Tibial nerve (tissue), 4 donors: Measurements from ENCODE around the gene KLHL26. TPM values are rescaled to one million over a fixed set of nuclear protein-coding genes. Genes with fewer than 3 reads are reported as not detected.

Experiments used
- DNase-seq, 2 donors: peaks; one replicate each; pipeline ENCODE4 v3.0.0-alpha.2; 2019; ENCODE audit warnings: low spot score in 2 of 2
- H3K27ac ChIP-seq, 4 donors: fragments of 200-600 bp; sonication (generic) in 3 of 4; one replicate each; pipeline ENCODE4 v1.5.1; 2017 to 2019; ENCODE audit warnings: mild to moderate bottlenecking in 1 of 4
- H3K27me3 ChIP-seq, 2 donors: fragments of 200-600 bp; sonication (generic) in 1 of 2; one replicate each; pipeline versions ENCODE4 v1.5.1 to v1.6.0; 2017 to 2019
- H3K36me3 ChIP-seq, 3 donors: fragments of 200-600 bp; sonication (generic); one replicate each; pipeline ENCODE4 v1.5.1; 2018 to 2019
- H3K4me1 ChIP-seq, 4 donors: fragments of 200-600 bp; sonication (generic) in 3 of 4; one replicate each; pipeline ENCODE4 v1.5.1; 2017 to 2019
- H3K4me3 ChIP-seq, 4 donors: fragments of 200-600 bp; sonication (generic) in 3 of 4; one replicate each; pipeline ENCODE4 v1.5.1; 2017 to 2019; ENCODE audit warnings: mild to moderate bottlenecking in 1 of 4, moderate library complexity in 1 of 4
- H3K9me3 ChIP-seq, 4 donors: fragments of 200-600 bp; sonication (generic) in 3 of 4; one replicate each; pipeline ENCODE4 v1.5.1; 2017 to 2019
- CTCF ChIP-seq, 5 experiments: fragments of 200-600 bp in 3 of 5; fragments of 450-650 bp in 2 of 5; sonication (generic) in 3 of 5; IDR thresholded peaks; one replicate each; pipeline ENCODE4 v1.5.1; 2016 to 2019; ENCODE audit warnings: antibody characterized with exemption in 5 of 5, mild to moderate bottlenecking in 3 of 5, moderate library complexity in 2 of 5
- EP300 ChIP-seq, 2 donors: sonication (generic); formaldehyde crosslinking; IDR thresholded peaks; one replicate each; pipeline ENCODE4 v1.6.1; 2017; ENCODE audit warnings: antibody characterized with exemption in 2 of 2, mild to moderate bottlenecking in 1 of 2
- POLR2A ChIP-seq, 2 donors: fragments of 450-650 bp; IDR thresholded peaks; one replicate each; pipeline ENCODE4 v1.6.1; 2017; ENCODE audit warnings: antibody characterized with exemption in 2 of 2, mild to moderate bottlenecking in 2 of 2, moderate library complexity in 2 of 2
- WGBS, 2 donors: methylation state at CpG; one replicate each; pipeline ENCODE4 v1.1.5; 2018; 5-methylcytosine and 5-hydroxymethylcytosine counted together
- total RNA-seq, 4 donors: library from RNA; depleted of rRNA; stranded (reverse); fragments of >200 nt; gene quantifications; one replicate each; pipeline ENCODE4 v1.1.0, GENCODE V29; 2016

Gene KLHL26
- total RNA-seq, 4 donors from 2014 or later: 12.9 to 38.4 (median 15.1) TPM

- peaks cover 0 to 80% (median 52%) of the 10 kb centered on the region in 4 donors for H3K4me1 ChIP-seq
- 5% methylated on average over 23 to 25 of the region's 25 CpGs for WGBS, 2 donors
- peak; percentile 64 to 69 for DNase-seq
- no peaks in the 10 kb centered on the region for H3K27me3 ChIP-seq
- no peaks in the 10 kb centered on the region for H3K9me3 ChIP-seq
- no peak for TF ChIP-seq POLR2A (IDR thresholded peaks at IDR 0.05)
- TF ChIP-seq EP300 (IDR thresholded peaks at IDR 0.05): peak in 1 of 2 donors; percentile 3
- no peak for TF ChIP-seq CTCF (IDR thresholded peaks at IDR 0.05)
- H3K4me3 ChIP-seq: peak overlapping the region in 3 of 4 donors; percentile 4 to 40 (median 22)
- no peaks in the 10 kb centered on the region for H3K36me3 ChIP-seq
- peak overlapping the region; percentile 61 to 95 (median 93) for H3K27ac ChIP-seq
Observed at GRCh38 chr19:18649371-18650020, 12.7 kb downstream of the KLHL26 start.

- WGBS, 2 donors: 3 to 10% methylated on average over 16 to 17 of the region's 17 CpGs
- Histone ChIP-seq H3K9me3 (no peaks in the 10 kb centered on the region), H3K27me3 (no peaks in the 10 kb centered on the region), H3K27ac (peak overlapping the region; percentile 61 to 95 (median 93)), H3K4me3 (peak overlapping the region in 3 of 4 donors; percentile 4 to 40 (median 22)), H3K4me1 (peaks cover 0 to 75% (median 50%) of the 10 kb centered on the region in 4 donors), H3K36me3 (no peaks in the 10 kb centered on the region)
- TF ChIP-seq EP300 (IDR thresholded peaks at IDR 0.05) (no peak), POLR2A (IDR thresholded peaks at IDR 0.05) (no peak), CTCF (IDR thresholded peaks at IDR 0.05) (no peak)
- DNase-seq: peak; percentile 54 to 58
Observed at GRCh38 chr19:18650021-18650390, 13.2 kb downstream of the KLHL26 start.

GRCh38 chr19:18650468-18651041 is 13.7 kb downstream of the KLHL26 start:
- no peaks in the 10 kb centered on the region for H3K9me3 ChIP-seq
- H3K36me3 ChIP-seq: no peaks in the 10 kb centered on the region
- H3K27ac ChIP-seq: peak overlapping the region; percentile 61 to 95 (median 93)
- H3K27me3 ChIP-seq: no peaks in the 10 kb centered on the region
- TF ChIP-seq POLR2A (IDR thresholded peaks at IDR 0.05) (peak in 1 of 2 donors; percentile 20), CTCF (IDR thresholded peaks at IDR 0.05) (no peak), EP300 (IDR thresholded peaks at IDR 0.05) (peak; percentile 57 to 89)
- H3K4me1 ChIP-seq: peaks cover 0 to 70% (median 47%) of the 10 kb centered on the region in 4 donors
- peak overlapping the region in 2 of 4 donors; percentile 22 to 40 for H3K4me3 ChIP-seq
- peak; percentile 72 to 81 for DNase-seq
- 15 to 31% methylated on average over 25 to 30 of the region's 34 CpGs for WGBS, 2 donors

- Histone ChIP-seq H3K27ac (peak overlapping the region; percentile 61 to 95 (median 93)), H3K27me3 (no peaks in the 10 kb centered on the region), H3K4me3 (no peak overlapping the region), H3K36me3 (no peaks in the 10 kb centered on the region), H3K9me3 (no peaks in the 10 kb centered on the region), H3K4me1 (peaks cover 0 to 69% (median 45%) of the 10 kb centered on the region in 4 donors)
- WGBS, 2 donors: 89 to 100% methylated on average over 1 of the region's 1 CpG
- no peak for DNase-seq
- TF ChIP-seq EP300 (IDR thresholded peaks at IDR 0.05): no peak
- TF ChIP-seq CTCF (IDR thresholded peaks at IDR 0.05): no peak
- TF ChIP-seq POLR2A (IDR thresholded peaks at IDR 0.05): no peak
Observed at GRCh38 chr19:18651300-18651699, 14.5 kb downstream of the KLHL26 start.

- Histone ChIP-seq H3K9me3 (no peaks in the 10 kb centered on the region), H3K4me1 (peaks cover 0 to 69% (median 47%) of the 10 kb centered on the region in 4 donors), H3K36me3 (no peaks in the 10 kb centered on the region), H3K27ac (peak overlapping the region; percentile 61 to 95 (median 93)), H3K4me3 (no peak overlapping the region), H3K27me3 (no peaks in the 10 kb centered on the region)
- TF ChIP-seq POLR2A (IDR thresholded peaks at IDR 0.05) (no peak), EP300 (IDR thresholded peaks at IDR 0.05) (no peak), CTCF (IDR thresholded peaks at IDR 0.05) (no peak)
- WGBS, 2 donors: 87% methylated on average over 6 of the region's 6 CpGs
- no peak for DNase-seq
Observed at GRCh38 chr19:18651733-18652132, 14.9 kb downstream of the KLHL26 start.
